Mesangial cell (primary cell): Measurements from ENCODE around the gene YY1. TPM values are rescaled to one million over a fixed set of nuclear protein-coding genes. Genes with fewer than 3 reads are reported as not detected.

ENCODE experiments used
- total RNA-seq: library from RNA; depleted of rRNA; stranded (reverse); fragments of >200 nt; gene quantifications from 2 replicates; pipeline ENCODE4 v1.2.3, GENCODE V29; 2015

Gene YY1
- 26.7 and 33.2 TPM in 2 replicates for total RNA-seq

GRCh38 chr14:100238419-100239210, at the start of gene YY1:
YY1 (plus strand) TSS chr14:100239144; CDS start chr14:100239245, 101 bp downstream.

GRCh38 chr14:100306101-100306997, 67.4 kb downstream of the YY1 start, which contains the start of gene SLC25A29:
SLC25A29 (minus strand) TSS chr14:100306444; CDS start chr14:100306232, 212 bp downstream.

GRCh38 chr14:100323121-100323941, 84.4 kb downstream of the YY1 start, which contains the start of gene SLC25A47:
SLC25A47 (plus strand) TSS chr14:100323339; CDS start chr14:100323415, 76 bp downstream.

Other genes with a start within 250 kb of the YY1 start
- 25.9 and 47.9 TPM in 2 replicates for gene EVL, start 173.7 kb upstream of the YY1 start, total RNA-seq
- gene DEGS2, start 79.5 kb upstream of the YY1 start, total RNA-seq: not detected in 2 replicates
- gene SLC25A29, start 67.3 kb downstream of the YY1 start, total RNA-seq: 47.9 and 56.3 TPM in 2 replicates
- under 0.01 TPM in 1 of 2 replicates, not detected in the other for gene SLC25A47, start 84.2 kb downstream of the YY1 start, total RNA-seq
- gene WDR25, start 137.3 kb downstream of the YY1 start, total RNA-seq: 10.8 and 11.7 TPM in 2 replicates